22Rv1 (cell line): Measurements from ENCODE around the gene IMPG2.

Experiments used
- H3K27ac ChIP-seq: fragments of 450-650 bp; 2 replicates; pipeline ENCODE4 v1.5.1; 2017
- ZFX ChIP-seq: fragments of 450-650 bp; IDR thresholded peaks from 2 replicates; pipeline ENCODE4 v1.6.1; 2017; ENCODE audit warnings: antibody characterized with exemption, borderline replicate concordance
- TF ChIP-seq, protein P1 (sequence below): fragments of 450-650 bp; IDR thresholded peaks from 2 replicates; pipeline ENCODE4 v1.5.1; 2017; ENCODE audit warnings: mild to moderate bottlenecking

IMPG2 gene

DNA sequence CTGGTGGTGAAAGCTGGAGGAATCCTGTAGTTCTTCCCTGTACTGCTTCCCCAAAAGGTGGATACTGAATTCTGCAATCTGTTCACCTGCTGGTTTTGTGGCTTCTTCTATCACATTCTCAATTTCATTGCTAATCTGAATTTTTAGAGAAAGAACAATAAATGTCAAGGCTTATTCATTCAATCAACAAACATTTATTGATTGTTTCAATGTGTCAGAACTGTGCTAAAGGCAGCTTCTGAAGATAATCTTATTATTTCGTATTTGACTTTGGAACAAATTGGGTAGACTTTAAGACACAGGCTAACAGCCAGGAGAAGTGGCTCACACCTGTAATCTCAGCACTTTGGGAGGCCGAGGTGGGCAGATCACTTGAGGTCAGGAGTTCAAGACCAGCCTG is 46.8 kb downstream of the IMPG2 start:
- no peak overlapping the region for H3K27ac ChIP-seq
- TF ChIP-seq, protein P1, sequence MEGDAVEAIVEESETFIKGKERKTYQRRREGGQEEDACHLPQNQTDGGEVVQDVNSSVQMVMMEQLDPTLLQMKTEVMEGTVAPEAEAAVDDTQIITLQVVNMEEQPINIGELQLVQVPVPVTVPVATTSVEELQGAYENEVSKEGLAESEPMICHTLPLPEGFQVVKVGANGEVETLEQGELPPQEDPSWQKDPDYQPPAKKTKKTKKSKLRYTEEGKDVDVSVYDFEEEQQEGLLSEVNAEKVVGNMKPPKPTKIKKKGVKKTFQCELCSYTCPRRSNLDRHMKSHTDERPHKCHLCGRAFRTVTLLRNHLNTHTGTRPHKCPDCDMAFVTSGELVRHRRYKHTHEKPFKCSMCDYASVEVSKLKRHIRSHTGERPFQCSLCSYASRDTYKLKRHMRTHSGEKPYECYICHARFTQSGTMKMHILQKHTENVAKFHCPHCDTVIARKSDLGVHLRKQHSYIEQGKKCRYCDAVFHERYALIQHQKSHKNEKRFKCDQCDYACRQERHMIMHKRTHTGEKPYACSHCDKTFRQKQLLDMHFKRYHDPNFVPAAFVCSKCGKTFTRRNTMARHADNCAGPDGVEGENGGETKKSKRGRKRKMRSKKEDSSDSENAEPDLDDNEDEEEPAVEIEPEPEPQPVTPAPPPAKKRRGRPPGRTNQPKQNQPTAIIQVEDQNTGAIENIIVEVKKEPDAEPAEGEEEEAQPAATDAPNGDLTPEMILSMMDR = no peak
- no peak for TF ChIP-seq ZFX

DNA sequence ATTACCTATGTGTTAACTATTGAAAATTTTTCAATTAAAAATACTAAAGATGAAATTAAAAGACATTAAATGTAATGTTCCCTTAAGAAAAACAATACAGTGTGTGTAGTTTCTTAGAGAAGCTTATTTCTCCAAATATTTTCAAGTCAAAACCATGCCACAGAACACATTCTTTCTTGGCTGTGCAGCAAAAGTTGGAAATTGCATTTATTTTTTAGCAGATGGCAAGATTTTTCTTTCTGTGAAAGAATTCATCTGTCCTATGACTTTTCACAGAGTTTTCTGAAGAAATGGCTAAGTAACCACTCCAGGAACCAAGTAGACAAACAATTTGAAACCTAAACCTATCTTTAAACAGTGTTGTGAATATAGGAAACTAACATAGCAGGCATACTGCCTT is 47.2 kb downstream of the IMPG2 start:
- H3K27ac ChIP-seq = no peak overlapping the region
- TF ChIP-seq, protein P1 = no peak
- TF ChIP-seq ZFX = no peak

DNA sequence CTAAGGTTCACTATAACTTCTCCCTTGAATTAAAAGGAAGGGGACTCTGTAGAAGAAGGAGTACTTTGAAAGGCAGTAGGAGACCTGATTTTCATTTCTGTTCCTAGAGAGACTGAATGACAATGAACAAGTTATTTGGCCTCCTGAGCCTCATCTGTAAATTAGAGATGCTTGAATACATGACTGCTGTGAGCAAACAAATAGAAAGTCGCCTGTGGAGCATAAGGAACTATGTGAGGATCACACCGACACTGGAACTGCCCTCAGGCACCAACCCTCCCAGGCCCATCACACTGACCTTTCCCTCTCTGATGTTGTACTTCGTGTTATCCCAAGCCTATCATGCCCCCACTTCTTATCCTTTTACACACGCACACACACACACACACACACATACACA is 48.6 kb downstream of the IMPG2 start:
- H3K27ac ChIP-seq = no peak overlapping the region
- TF ChIP-seq ZFX = no peak
- TF ChIP-seq, protein P1 = no peak

DNA sequence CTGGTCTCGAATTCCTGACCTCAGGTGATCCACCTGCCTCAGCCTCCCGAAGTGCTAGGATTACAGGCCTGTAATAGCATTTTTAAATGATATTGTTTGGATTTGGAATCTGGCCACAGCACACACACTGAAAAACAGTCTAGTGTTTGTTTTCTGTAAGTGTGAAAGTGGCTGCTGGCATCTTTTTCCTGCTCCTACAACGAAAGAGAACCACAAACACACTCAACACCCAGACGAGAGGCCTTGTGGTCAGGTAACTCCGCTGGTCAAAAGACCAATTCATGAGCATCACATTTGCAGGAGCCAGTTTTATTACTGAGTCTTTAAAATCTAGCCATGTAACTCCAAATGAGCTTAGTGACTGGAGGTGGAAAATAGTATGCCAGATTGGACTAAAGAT is 50.2 kb downstream of the IMPG2 start:
- no peak for TF ChIP-seq ZFX
- TF ChIP-seq, protein P1 = no peak

DNA sequence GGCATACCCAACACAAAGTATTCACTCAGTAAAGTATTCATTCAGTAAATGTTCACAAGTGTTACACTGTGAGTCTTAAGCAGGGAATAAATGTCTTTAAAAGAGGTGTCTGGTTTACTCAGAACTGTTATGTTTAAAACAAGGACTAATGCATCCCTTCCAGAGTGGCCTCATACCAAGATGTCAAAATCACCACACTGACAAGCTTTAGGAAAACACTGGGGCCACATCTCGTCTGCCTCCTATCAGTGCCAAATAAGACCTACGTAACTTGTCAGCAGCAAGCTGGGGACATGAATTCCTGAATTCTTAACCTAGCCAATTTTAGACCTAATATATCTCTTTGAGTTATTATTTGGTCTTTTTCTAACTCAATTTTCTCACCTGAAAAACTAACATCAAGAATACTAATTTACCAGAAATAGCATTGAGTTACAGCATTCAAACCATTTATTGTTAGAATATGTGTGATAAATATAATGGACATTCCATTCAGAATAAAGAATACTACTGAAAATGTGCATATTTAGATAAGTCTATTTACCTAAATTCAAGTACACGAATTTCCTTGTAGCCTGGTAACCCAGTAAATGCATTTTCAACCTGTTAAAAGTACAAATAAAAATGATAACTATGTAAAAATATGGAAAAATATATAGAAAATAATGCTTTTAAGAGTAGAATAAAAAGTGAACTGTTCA is 51.3 kb downstream of the IMPG2 start:
- TF ChIP-seq, protein P1 = no peak
- TF ChIP-seq ZFX = no peak
- no peak overlapping the region for H3K27ac ChIP-seq

More for the DNA sequence above, 50.2 kb downstream of the IMPG2 start:
- no peak overlapping the region for H3K27ac ChIP-seq

DNA sequence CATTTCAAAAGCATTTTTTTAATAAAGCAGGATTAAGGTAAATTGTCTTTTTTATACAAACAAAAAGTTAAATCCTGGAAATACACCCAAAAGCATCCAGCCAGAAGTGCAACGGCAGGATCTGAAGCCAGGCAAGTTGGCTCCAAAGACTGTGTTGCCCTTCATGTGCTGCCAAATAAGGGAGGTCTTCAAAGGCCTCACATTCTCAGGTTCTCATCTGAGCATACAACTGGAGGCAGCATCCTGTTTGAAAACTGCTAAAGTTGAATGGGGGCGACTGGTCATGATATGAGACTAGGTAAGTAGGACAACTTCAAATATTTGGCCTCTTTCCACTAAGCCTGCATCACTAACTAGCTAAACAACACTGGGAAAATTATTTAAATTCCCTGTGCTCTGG is 52.2 kb downstream of the IMPG2 start:
- TF ChIP-seq ZFX = no peak
- TF ChIP-seq, protein P1 = no peak
- no peak overlapping the region for H3K27ac ChIP-seq

DNA sequence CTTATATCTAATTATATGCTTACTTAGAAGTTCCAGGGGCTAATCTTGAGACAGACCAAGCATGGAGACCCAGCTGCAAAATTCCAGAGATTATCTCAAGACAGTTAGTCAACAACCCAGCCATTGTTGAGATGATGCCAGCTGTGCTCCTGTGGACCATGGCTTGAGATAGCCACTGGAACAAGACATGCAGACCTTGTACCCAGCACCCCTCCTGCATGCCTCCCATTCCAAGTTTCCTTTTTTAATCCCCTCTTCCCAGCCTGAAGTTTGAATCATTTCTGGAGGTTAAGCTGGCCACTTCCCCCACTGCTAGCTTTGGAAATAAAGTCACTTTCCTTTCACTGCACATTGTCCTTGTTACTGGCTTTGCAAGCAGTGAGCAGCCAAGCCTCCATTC is 53.8 kb downstream of the IMPG2 start:
- TF ChIP-seq ZFX = no peak
- TF ChIP-seq, protein P1 = no peak
- no peak overlapping the region for H3K27ac ChIP-seq
